CD14-positive monocyte (primary cell): ENCODE data around the gene FRMD4A. TPM values are rescaled to one million over a fixed set of nuclear protein-coding genes. Genes with fewer than 3 reads are reported as not detected.

Experiments
- DNase-seq, 3 donors: peaks; one replicate each; pipeline ENCODE4 v3.0.0-alpha.2; 2011 to 2022
- H2AFZ ChIP-seq: 2 replicates; pipeline ENCODE4 v1.6.0; 2012; ENCODE audit warnings: mild to moderate bottlenecking, low read depth, low read length, inconsistent platforms; ENCODE audit not compliant: insufficient read depth, poor library complexity, severe bottlenecking
- H3K27ac ChIP-seq, 2 donors: 1 replicate in 1 of 2; 2 replicates in 1 of 2; pipeline ENCODE4 v1.5.1; 2012 to 2013; ENCODE audit warnings: low read length in 2 of 2, control low read depth in 1 of 2, inconsistent platforms in 1 of 2, low read depth in 1 of 2, mild to moderate bottlenecking in 1 of 2
- H3K27me3 ChIP-seq, 2 donors: one replicate each; pipeline versions ENCODE4 v1.6.0 to v1.6.1; 2011 to 2013; ENCODE audit warnings: low read length in 2 of 2; ENCODE audit not compliant: control insufficient read depth in 2 of 2, insufficient read depth in 2 of 2
- H3K36me3 ChIP-seq, 2 donors: replicated peaks in 1 of 2; 1 replicate in 1 of 2; 2 replicates in 1 of 2; pipeline versions ENCODE4 v1.5.1 to v1.6.1; 2012 to 2013; ENCODE audit warnings: low read length in 2 of 2, control low read depth in 1 of 2, inconsistent platforms in 1 of 2, mild to moderate bottlenecking in 1 of 2; ENCODE audit not compliant: insufficient read depth in 2 of 2, control insufficient read depth in 1 of 2
- H3K4me1 ChIP-seq, 2 donors: 1 replicate in 1 of 2; 2 replicates in 1 of 2; pipeline versions ENCODE4 v1.5.1 to v1.6.1; 2012 to 2013; ENCODE audit warnings: low read length in 2 of 2, control low read depth in 1 of 2, inconsistent platforms in 1 of 2, mild to moderate bottlenecking in 1 of 2, moderate library complexity in 1 of 2; ENCODE audit not compliant: insufficient read depth in 2 of 2, control insufficient read depth in 1 of 2
- H3K4me2 ChIP-seq: replicated peaks from 2 replicates; pipeline ENCODE3; 2012; ENCODE audit warnings: low read length, moderate library complexity, mild to moderate bottlenecking; ENCODE audit not compliant: poor library complexity, severe bottlenecking; ENCODE audit errors: extremely low read depth
- H3K4me3 ChIP-seq, 3 experiments: fragments of 200-600 bp in 1 of 3; sonication (generic) in 1 of 3; replicated peaks in 1 of 3; 1 replicate in 2 of 3; 2 replicates in 1 of 3; pipeline ENCODE4 v1.5.1; 2011 to 2013; ENCODE audit warnings: low read length in 3 of 3, mild to moderate bottlenecking in 3 of 3, control low read depth in 2 of 3, low read depth in 2 of 3, inconsistent platforms in 1 of 3, moderate library complexity in 1 of 3
- H3K79me2 ChIP-seq: 2 replicates; pipeline ENCODE4 v1.6.0; 2012; ENCODE audit warnings: mild to moderate bottlenecking, control low read depth, inconsistent platforms, low read length, moderate library complexity; ENCODE audit not compliant: insufficient read depth
- H3K9ac ChIP-seq: 2 replicates; pipeline ENCODE4 v1.6.0; 2017; ENCODE audit warnings: low read length, mild to moderate bottlenecking; ENCODE audit not compliant: insufficient read depth, poor library complexity, severe bottlenecking
- H3K9me3 ChIP-seq, 2 donors: replicated peaks in 1 of 2; 1 replicate in 1 of 2; 2 replicates in 1 of 2; pipeline versions ENCODE4 v1.5.1 to v1.6.1; 2012 to 2013; ENCODE audit warnings: low read length in 2 of 2, control low read depth in 1 of 2; ENCODE audit not compliant: control insufficient read depth in 1 of 2, insufficient read depth in 1 of 2
- H4K20me1 ChIP-seq: 2 replicates; pipeline ENCODE4 v1.6.0; 2012; ENCODE audit warnings: mild to moderate bottlenecking, low read length, control low read depth, moderate library complexity; ENCODE audit not compliant: insufficient read depth
- H3K27ac Mint-ChIP-seq, 7 donors: one replicate each; pipeline ENCODE4 v1.8.0; 2020; ENCODE audit warnings: mild to moderate bottlenecking in 7 of 7, mixed read lengths in 7 of 7, moderate library complexity in 6 of 7, inconsistent platforms in 2 of 7
- H3K27me3 Mint-ChIP-seq, 3 donors: one replicate each; pipeline ENCODE4 v1.8.0; 2021 to 2022; ENCODE audit warnings: low read depth in 3 of 3, mild to moderate bottlenecking in 3 of 3, mixed read lengths in 3 of 3, moderate library complexity in 3 of 3, inconsistent platforms in 1 of 3
- H3K36me3 Mint-ChIP-seq, 2 donors: one replicate each; pipeline ENCODE4 v1.8.0; 2020; ENCODE audit warnings: mixed read lengths in 2 of 2, inconsistent platforms in 1 of 2, mild to moderate bottlenecking in 1 of 2
- H3K4me1 Mint-ChIP-seq: one replicate; pipeline ENCODE4 v1.8.0; 2020; ENCODE audit warnings: mild to moderate bottlenecking, mixed read lengths
- H3K4me3 Mint-ChIP-seq, 2 donors: one replicate each; pipeline ENCODE4 v1.8.0; 2020; ENCODE audit warnings: mild to moderate bottlenecking in 2 of 2, mixed read lengths in 2 of 2, moderate library complexity in 1 of 2
- H3K9me3 Mint-ChIP-seq, 7 donors: one replicate each; pipeline ENCODE4 v1.8.0; 2020 to 2022; ENCODE audit warnings: mixed read lengths in 7 of 7, mild to moderate bottlenecking in 6 of 7, moderate library complexity in 6 of 7, inconsistent platforms in 2 of 7
- CTCF ChIP-seq: fragments of 200-600 bp; IDR thresholded peaks from one replicate; pipeline ENCODE4 v1.8.0; 2022; ENCODE audit warnings: antibody characterized with exemption, mild to moderate bottlenecking
- WGBS: methylation state at CpG from one replicate; pipeline ENCODE4 v1.1.5; 2013; ENCODE audit warnings: missing lambda C conversion rate; ENCODE audit not compliant: insufficient coverage; 5-methylcytosine and 5-hydroxymethylcytosine counted together
- intact Hi-C, 2 donors: fragments of 100-400 bp; cut with micrococcal nuclease; formaldehyde crosslinking; loops; one replicate each; pipeline versions ENCODE4 v1.15.0 to v1.15.1; 2023
- polyA plus RNA-seq, 3 donors: library from polyadenylated mRNA; depleted of rRNA in 1 of 3; unstranded in 2 of 3; stranded (reverse) in 1 of 3; fragments of 300-500 nt in 2 of 3; fragments of >200 nt in 1 of 3; fragmentation: Illumina TruSeq in 2 of 3; gene quantifications; 1 replicate in 2 of 3; 2 replicates in 1 of 3; pipeline ENCODE4 v1.2.3, GENCODE V29; 2012 to 2021

Gene FRMD4A
- polyA plus RNA-seq, 3 donors: 0.12 TPM; not detected in 2

GRCh38 chr10:13648425-13648824 lies 682.3 kb downstream of the FRMD4A start:
- Histone ChIP-seq H3K9me3 (no peaks in the 10 kb centered on the region), H4K20me1 (no peaks in the 10 kb centered on the region), H3K9ac (no peak overlapping the region), H2AFZ (no peak overlapping the region), H3K4me1 (no peaks in the 10 kb centered on the region), H3K27me3 (no peaks in the 10 kb centered on the region), H3K79me2 (no peaks in the 10 kb centered on the region), H3K36me3 (peaks cover 14 to 73% of the 10 kb centered on the region in 2 donors), H3K4me2 (no peak overlapping the region), H3K4me3 (no peak overlapping the region), H3K27ac (no peak overlapping the region)
- Mint-ChIP-seq H3K36me3 (peaks cover 53 to 64% of the 10 kb centered on the region in 2 donors), H3K27me3 (peaks cover 0 to 2% (median 2%) of the 10 kb centered on the region in 3 donors), H3K4me1 (no peaks in the 10 kb centered on the region), H3K27ac (no peak overlapping the region), H3K4me3 (no peak overlapping the region), H3K9me3 (no peaks in the 10 kb centered on the region)
- TF ChIP-seq CTCF: no peak
- no peak for DNase-seq
- WGBS: 85% methylated on average over 5 of the region's 12 CpGs
- intact Hi-C loops: no loop called here

- Mint-ChIP-seq H3K27ac (no peak overlapping the region), H3K9me3 (peaks cover 13 to 22% (median 20%) of the 10 kb centered on the region in 7 donors), H3K4me1 (no peaks in the 10 kb centered on the region), H3K36me3 (peaks cover 66 to 75% of the 10 kb centered on the region in 2 donors), H3K27me3 (peaks cover 0 to 3% (median 2%) of the 10 kb centered on the region in 3 donors), H3K4me3 (no peak overlapping the region)
- no peaks in the 10 kb centered on the region for H3K27me3 ChIP-seq
- H3K9ac ChIP-seq: no peak overlapping the region
- intact Hi-C loops: no loop called here
- 100% methylated on average over 3 of the region's 9 CpGs for WGBS
- H3K79me2 ChIP-seq: no peaks in the 10 kb centered on the region
- no peaks in the 10 kb centered on the region for H3K4me1 ChIP-seq
- H3K4me3 ChIP-seq: no peak overlapping the region
- no peak overlapping the region for H3K4me2 ChIP-seq
- H3K36me3 ChIP-seq: peaks cover 21 to 85% of the 10 kb centered on the region in 2 donors
- no peaks in the 10 kb centered on the region for H4K20me1 ChIP-seq
- no peak overlapping the region for H3K27ac ChIP-seq
- peaks cover 9 to 13% of the 10 kb centered on the region in 2 donors for H3K9me3 ChIP-seq
- no peak for TF ChIP-seq CTCF
- no peak overlapping the region for H2AFZ ChIP-seq
- no peak for DNase-seq
Measured at GRCh38 chr10:13644866-13645265, 685.9 kb downstream of the FRMD4A start.
